Epithelial cell of esophagus (primary cell): ENCODE measurements around the gene TLE6.
"Not testable (repeated sequence)": the region's sequence is repeated elsewhere in the genome, so short reads cannot be mapped to it uniquely, and the experiment has no call there.

Experiments
- DNase-seq: peaks from one replicate; pipeline ENCODE4 v3.0.0; 2010; ENCODE audit warnings: low read depth
- H3K4me3 ChIP-seq: 2 replicates; pipeline ENCODE4 v1.5.1; 2011; ENCODE audit warnings: mild to moderate bottlenecking, low read length, control low read depth
- TF ChIP-seq, protein P1 (sequence below): IDR thresholded peaks from 2 replicates; pipeline ENCODE4 v1.5.1; 2011; ENCODE audit warnings: low read depth, mild to moderate bottlenecking, low read length, control low read depth, inconsistent platforms; ENCODE audit not compliant: insufficient read depth; ENCODE audit errors: missing control alignments

The TLE6 gene

DNA sequence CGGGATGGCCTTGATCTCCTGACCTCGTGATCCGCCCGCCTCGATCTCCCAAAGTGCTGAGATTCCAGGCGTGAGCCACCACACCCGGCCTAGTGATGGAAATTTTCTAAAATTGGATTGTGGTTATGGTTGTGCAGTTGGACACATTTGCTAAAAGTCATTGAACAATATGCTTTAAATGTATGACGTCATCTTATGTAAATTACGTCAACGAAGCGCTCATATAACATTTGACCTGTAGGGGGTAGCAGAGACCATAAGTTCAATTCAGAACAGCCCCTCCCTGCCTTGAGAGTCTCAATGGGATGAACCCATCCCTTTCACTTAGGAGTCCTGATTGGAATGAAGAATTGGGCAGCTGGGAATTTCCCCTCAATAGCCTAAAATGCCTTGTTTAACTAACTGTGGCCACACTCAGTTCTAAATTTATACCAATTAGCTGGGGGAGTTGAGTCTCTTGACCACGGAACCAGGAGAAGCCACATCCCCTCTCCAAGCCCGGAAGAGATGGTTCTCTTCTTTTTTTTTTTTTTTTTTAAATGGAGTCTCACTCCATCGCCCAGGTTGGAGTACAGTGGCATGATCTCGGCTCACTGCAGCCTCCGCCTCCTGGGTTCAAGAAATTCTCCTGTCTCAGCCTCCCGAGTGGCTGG is 15.2 kb upstream of the TLE6 start:
- DNase-seq, result peak; percentile 81
- TF ChIP-seq, protein P1, sequence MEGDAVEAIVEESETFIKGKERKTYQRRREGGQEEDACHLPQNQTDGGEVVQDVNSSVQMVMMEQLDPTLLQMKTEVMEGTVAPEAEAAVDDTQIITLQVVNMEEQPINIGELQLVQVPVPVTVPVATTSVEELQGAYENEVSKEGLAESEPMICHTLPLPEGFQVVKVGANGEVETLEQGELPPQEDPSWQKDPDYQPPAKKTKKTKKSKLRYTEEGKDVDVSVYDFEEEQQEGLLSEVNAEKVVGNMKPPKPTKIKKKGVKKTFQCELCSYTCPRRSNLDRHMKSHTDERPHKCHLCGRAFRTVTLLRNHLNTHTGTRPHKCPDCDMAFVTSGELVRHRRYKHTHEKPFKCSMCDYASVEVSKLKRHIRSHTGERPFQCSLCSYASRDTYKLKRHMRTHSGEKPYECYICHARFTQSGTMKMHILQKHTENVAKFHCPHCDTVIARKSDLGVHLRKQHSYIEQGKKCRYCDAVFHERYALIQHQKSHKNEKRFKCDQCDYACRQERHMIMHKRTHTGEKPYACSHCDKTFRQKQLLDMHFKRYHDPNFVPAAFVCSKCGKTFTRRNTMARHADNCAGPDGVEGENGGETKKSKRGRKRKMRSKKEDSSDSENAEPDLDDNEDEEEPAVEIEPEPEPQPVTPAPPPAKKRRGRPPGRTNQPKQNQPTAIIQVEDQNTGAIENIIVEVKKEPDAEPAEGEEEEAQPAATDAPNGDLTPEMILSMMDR, result peak; percentile 65
- H3K4me3 ChIP-seq, result no peak overlapping the region

DNA sequence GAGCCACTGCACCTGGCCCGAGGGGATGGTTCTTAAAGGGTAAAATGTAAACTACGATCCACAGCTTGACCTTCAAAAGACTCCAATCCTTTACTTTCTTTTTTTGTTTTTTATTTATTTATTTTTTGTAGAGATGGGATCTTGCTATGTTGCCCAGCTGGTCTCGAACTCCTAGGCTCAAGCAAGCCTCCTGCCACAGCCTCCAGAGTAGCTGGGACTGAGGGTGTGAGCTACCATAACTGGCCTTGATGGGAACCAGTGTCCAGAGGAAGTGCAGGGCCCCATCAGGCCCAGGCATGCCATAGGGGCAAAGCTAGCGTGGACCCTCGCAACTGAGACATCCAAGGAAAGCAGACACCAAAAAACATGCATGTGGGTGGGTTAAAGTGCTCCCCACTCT is 14.2 kb upstream of the TLE6 start:
- TF ChIP-seq, protein P1, result no peak
- no peak for DNase-seq
- no peak overlapping the region for H3K4me3 ChIP-seq

DNA sequence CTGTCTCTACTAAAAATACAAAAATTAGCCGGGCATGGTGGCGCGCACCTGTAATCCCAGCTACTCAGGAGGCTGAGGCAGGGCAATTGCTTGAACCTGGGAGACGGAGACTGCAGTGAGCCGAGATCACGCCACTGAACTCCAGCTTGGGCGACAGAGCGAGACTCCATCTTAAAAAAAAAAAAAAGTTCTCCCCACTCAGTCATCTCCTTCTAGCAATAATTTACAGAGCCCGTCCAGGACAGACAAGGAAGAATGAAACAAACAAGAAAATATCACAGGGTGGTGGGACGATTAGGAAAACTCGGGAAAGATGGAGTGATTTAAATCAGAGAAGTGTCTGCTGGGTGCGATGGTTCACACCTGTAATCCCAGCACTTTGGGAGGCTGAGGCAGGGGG is 13.7 kb upstream of the TLE6 start:
- not testable (repeated sequence) for H3K4me3 ChIP-seq, DNase-seq

DNA sequence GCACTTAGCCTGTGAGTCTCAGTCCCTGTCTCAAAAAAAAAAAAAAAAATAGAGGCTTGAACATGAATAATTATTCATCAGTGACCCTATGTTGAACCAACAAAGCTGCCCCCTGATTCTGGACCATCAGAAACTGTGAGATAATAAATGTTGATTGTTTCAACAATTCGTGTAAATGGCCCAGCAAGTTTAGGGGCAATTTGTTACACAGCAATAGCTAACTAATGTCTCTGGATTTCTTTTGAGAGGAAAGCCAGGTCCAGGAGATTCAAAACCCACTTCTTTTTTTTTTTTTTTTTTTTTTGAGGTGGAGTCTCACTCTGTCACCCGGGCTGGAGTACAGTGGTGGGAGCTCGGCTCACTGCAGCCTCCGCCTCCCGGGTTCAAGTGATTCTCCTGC is 12.5 kb upstream of the TLE6 start:
- DNase-seq, result no peak
- H3K4me3 ChIP-seq, result no peak overlapping the region
- TF ChIP-seq, protein P1, result no peak

DNA sequence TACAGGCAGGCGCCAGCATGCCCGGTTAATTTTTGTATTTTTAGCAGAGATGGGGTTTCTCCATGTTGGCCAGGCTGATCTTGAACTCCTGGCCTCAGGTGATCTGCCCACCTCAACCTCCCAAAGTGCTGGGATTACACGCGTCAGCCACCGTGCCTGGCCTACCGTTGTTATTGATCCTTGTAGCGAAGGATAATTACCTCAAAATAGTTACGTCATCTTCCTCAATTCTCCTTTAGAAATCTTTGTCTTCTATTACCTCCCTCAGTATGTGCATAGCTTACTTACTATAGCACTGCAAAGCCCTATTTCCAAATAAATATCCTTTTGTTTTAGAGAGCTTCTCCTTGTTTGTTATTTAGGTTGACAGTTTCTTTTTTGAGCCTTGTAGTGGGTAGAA is 9.4 kb upstream of the TLE6 start:
- no peak overlapping the region for H3K4me3 ChIP-seq
- TF ChIP-seq, protein P1, result no peak
- DNase-seq, result no peak

DNA sequence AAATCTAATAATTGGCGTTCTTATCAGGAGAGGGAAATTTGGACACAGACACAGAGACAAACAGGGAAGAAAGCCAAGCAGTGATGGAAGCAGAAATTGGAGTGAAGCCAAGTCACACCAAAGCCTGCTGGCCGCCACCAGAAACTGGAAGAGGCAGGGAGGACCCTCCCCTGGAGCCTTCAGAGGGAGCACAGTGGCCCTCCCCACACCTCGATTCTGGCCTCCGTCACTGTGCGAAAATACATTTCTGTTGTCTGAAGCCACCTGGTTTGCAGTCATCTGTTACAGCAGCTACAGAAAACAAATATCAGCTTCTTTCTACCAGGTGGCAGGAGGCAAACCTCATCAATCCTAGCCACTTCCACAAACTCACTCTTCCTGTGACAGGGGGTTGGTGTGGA is 8.3 kb upstream of the TLE6 start:
- DNase-seq, result no peak
- TF ChIP-seq, protein P1, result no peak
- H3K4me3 ChIP-seq, result no peak overlapping the region

DNA sequence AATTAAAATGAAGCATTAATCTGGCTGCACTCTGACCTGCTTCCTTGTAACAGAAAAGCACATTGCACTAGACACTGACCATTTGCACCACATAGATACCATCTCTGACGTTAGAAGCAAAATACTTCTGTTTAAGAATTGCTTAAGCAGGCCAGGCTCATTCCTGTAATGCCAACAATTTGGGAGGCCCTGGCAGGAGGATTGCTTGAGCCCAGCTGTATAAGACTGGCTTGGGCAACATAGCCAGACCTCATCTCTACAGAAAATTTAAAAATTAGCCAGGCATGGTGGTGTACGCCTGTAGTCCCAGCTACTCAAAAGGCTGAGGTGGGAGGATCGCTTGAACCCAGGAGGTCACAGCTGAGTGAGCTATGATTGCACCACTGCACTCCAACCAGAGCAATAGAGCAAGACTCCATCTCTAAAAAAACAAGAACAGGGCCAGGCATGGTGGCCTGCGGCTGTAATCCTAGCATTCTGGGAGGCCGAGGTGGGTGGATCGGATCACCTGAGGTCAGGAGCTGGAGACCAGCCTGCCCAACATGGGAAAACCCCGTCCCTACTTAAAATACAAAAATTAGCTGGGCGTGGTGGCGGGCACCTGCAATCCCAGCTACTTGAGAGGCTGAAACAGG is 7.0 kb upstream of the TLE6 start:
- H3K4me3 ChIP-seq, result no peak overlapping the region
- no peak for DNase-seq
- TF ChIP-seq, protein P1, result no peak
